Spleen (tissue), 11 donors: ENCODE data around the gene INO80C. TPM values are rescaled to one million over a fixed set of nuclear protein-coding genes. Genes with fewer than 3 reads are reported as not detected.

Experiments used
- DNase-seq: peaks from one replicate; pipeline ENCODE4 v3.0.0-alpha.2; 2020
- H3K27ac ChIP-seq, 8 donors: fragments of 200-600 bp; sonication (generic) in 7 of 8; 1 replicate in 4 of 8; 2 replicates in 4 of 8; pipeline versions ENCODE4 v1.5.0 to v1.8.0; 2016 to 2021; ENCODE audit warnings: inconsistent platforms in 4 of 8, mild to moderate bottlenecking in 4 of 8, moderate library complexity in 1 of 8
- H3K27me3 ChIP-seq, 7 donors: fragments of 200-600 bp; sonication (generic) in 6 of 7; replicated peaks in 1 of 7; 1 replicate in 4 of 7; 2 replicates in 3 of 7; pipeline versions ENCODE4 v1.5.0 to v1.8.0; 2016 to 2021; ENCODE audit warnings: inconsistent platforms in 3 of 7, mild to moderate bottlenecking in 1 of 7
- H3K36me3 ChIP-seq, 6 donors: fragments of 200-600 bp; sonication (generic) in 5 of 6; 1 replicate in 4 of 6; 2 replicates in 2 of 6; pipeline versions ENCODE4 v1.5.0 to v1.8.0; 2016 to 2021; ENCODE audit warnings: inconsistent platforms in 2 of 6
- H3K4me1 ChIP-seq, 6 donors: fragments of 200-600 bp; sonication (generic) in 5 of 6; 1 replicate in 3 of 6; 2 replicates in 3 of 6; pipeline versions ENCODE4 v1.5.0 to v1.8.0; 2016 to 2021; ENCODE audit warnings: inconsistent platforms in 3 of 6
- H3K4me3 ChIP-seq, 8 donors: fragments of 200-600 bp; sonication (generic) in 7 of 8; 1 replicate in 4 of 8; 2 replicates in 4 of 8; pipeline versions ENCODE4 v1.5.0 to v1.8.0; 2016 to 2021; ENCODE audit warnings: inconsistent platforms in 4 of 8, mild to moderate bottlenecking in 4 of 8, moderate library complexity in 2 of 8
- H3K9me3 ChIP-seq, 8 donors: fragments of 200-600 bp; sonication (generic) in 7 of 8; 1 replicate in 4 of 8; 2 replicates in 4 of 8; pipeline versions ENCODE4 v1.5.0 to v1.8.0; 2016 to 2021; ENCODE audit warnings: inconsistent platforms in 4 of 8
- CTCF ChIP-seq, 11 experiments: fragments of 200-600 bp in 7 of 11; fragments of 450-650 bp in 4 of 11; sonication (generic) in 4 of 11; IDR thresholded peaks in 8 of 11; conservative IDR thresholded peaks in 3 of 11; 1 replicate in 7 of 11; 2 replicates in 4 of 11; pipeline versions ENCODE4 v1.4.0 to v1.8.0; 2016 to 2021; ENCODE audit warnings: antibody characterized with exemption in 11 of 11, inconsistent platforms in 4 of 11, mild to moderate bottlenecking in 1 of 11
- POLR2A ChIP-seq, 3 donors: fragments of 450-650 bp; IDR thresholded peaks; one replicate each; pipeline ENCODE4 v1.5.1; 2017; ENCODE audit warnings: antibody characterized with exemption in 3 of 3, mild to moderate bottlenecking in 1 of 3
- POLR2AphosphoS5 ChIP-seq, 3 donors: sonication (generic); formaldehyde crosslinking; IDR thresholded peaks; one replicate each; pipeline ENCODE4 v1.5.1; 2017; ENCODE audit warnings: antibody characterized with exemption in 3 of 3
- WGBS, 5 donors: extraction: QIAGEN DNeasy Blood & Tissue Kit in 3 of 5; methylation state at CpG; one replicate each; pipeline versions ENCODE4 v1.1.5 to v1.1.7; 2013 to 2018; 5-methylcytosine and 5-hydroxymethylcytosine counted together
- intact Hi-C: fragments of 100-400 bp; cut with DNase I; formaldehyde crosslinking; loops from one replicate; pipeline ENCODE4 v1.15.0; 2023; ENCODE audit warnings: low total_unique reads
- polyA plus RNA-seq, 3 donors: library from polyadenylated mRNA; stranded (reverse); fragments of 200-250 nt; gene quantifications; one replicate each; pipeline ENCODE4 v1.2.1, GENCODE V29; 2013
- total RNA-seq, 7 donors: library from RNA; depleted of rRNA in 3 of 7; stranded (reverse); fragments of >200 nt in 3 of 7; fragmentation: NEBNext Ultra II Directional in 4 of 7; extraction: Animal tissue kit (Norgen Biotek cat#: 25700) in 4 of 7; gene quantifications; one replicate each; pipeline versions ENCODE4 v1.1.0 to v1.2.1, GENCODE V29; 2016 to 2021
- donor health status: healthy with polysubstance abuse.
- donor health status: DM: no; HTN: no; CAD: no; lungs with moderate emphysema.
- donor health status: DM: no; HTN: no; CAD: no.
- donor health status: Bipolar disorder and iron deficiency.
- donor health status: healthy.
- donor health status: DM: no; HTN: no; CAD: no.
- donor health status: DM: yes; HTN: yes; CAD: no.

Gene INO80C
- total and polyA plus RNA-seq, 10 donors: 18.9 to 57.5 (median 34.5) TPM

GRCh38 chr18:35515460-35516130 is 17.8 kb upstream of the INO80C start:
- TF ChIP-seq POLR2A (IDR thresholded peaks at IDR 0.05): no peak
- TF ChIP-seq CTCF (IDR thresholded peaks at IDR 0.05 in 8 of 11, conservative IDR thresholded peaks at IDR 0.05 in 3 of 11): no peak
- TF ChIP-seq POLR2AphosphoS5 (IDR thresholded peaks at IDR 0.05): no peak
- no peaks in the 10 kb centered on the region for H3K9me3 ChIP-seq
- H3K4me3 ChIP-seq: no peak overlapping the region
- no peaks in the 10 kb centered on the region for H3K36me3 ChIP-seq
- DNase-seq: no peak
- H3K4me1 ChIP-seq: peaks cover 0 to 6% (median 0%) of the 10 kb centered on the region in 6 donors
- H3K27me3 ChIP-seq: no peaks in the 10 kb centered on the region
- 66 to 80% (median 69%) methylated on average over 6 of the region's 6 CpGs for WGBS, 5 donors
- intact Hi-C loops: no loop called here
- peak overlapping the region in 1 of 8 donors; percentile 28 for H3K27ac ChIP-seq

GRCh38 chr18:35514752-35515459 is 17.1 kb upstream of the INO80C start:
- H3K9me3 ChIP-seq: no peaks in the 10 kb centered on the region
- DNase-seq: no peak
- H3K36me3 ChIP-seq: no peaks in the 10 kb centered on the region
- H3K4me1 ChIP-seq: peaks cover 0 to 6% (median 0%) of the 10 kb centered on the region in 6 donors
- no peaks in the 10 kb centered on the region for H3K27me3 ChIP-seq
- peak overlapping the region in 1 of 8 donors; percentile 28 for H3K27ac ChIP-seq
- intact Hi-C loops: no loop called here
- no peak overlapping the region for H3K4me3 ChIP-seq
- no peak for TF ChIP-seq POLR2AphosphoS5 (IDR thresholded peaks at IDR 0.05)
- no peak for TF ChIP-seq CTCF (IDR thresholded peaks at IDR 0.05 in 8 of 11, conservative IDR thresholded peaks at IDR 0.05 in 3 of 11)
- no peak for TF ChIP-seq POLR2A (IDR thresholded peaks at IDR 0.05)
- 88 to 95% (median 94%) methylated on average over 7 of the region's 7 CpGs for WGBS, 5 donors

- no peak overlapping the region for H3K27ac ChIP-seq
- TF ChIP-seq CTCF (IDR thresholded peaks at IDR 0.05 in 8 of 11, conservative IDR thresholded peaks at IDR 0.05 in 3 of 11) (no peak), POLR2A (IDR thresholded peaks at IDR 0.05) (no peak), POLR2AphosphoS5 (IDR thresholded peaks at IDR 0.05) (no peak)
- H3K9me3 ChIP-seq: no peaks in the 10 kb centered on the region
- H3K27me3 ChIP-seq: no peaks in the 10 kb centered on the region
- H3K4me3 ChIP-seq: no peak overlapping the region
- WGBS, 5 donors: 93 to 99% (median 96%) methylated on average over 2 of the region's 2 CpGs
- no peak for DNase-seq
- H3K36me3 ChIP-seq: no peaks in the 10 kb centered on the region
- intact Hi-C loops: no loop called here
- peaks cover 0 to 6% (median 0%) of the 10 kb centered on the region in 6 donors for H3K4me1 ChIP-seq
Observed at GRCh38 chr18:35514283-35514682, 16.5 kb upstream of the INO80C start.
